Activated naive CD4-positive, alpha-beta T cell treated with anti-CD3 and anti-CD28 coated beads, Interleukin-2, amount 50 U/mL, for 16 hours (primary cell): ENCODE data around the gene ARL14EPL.

Experiments
- DNase-seq: peaks from one replicate; pipeline ENCODE4 v3.0.0-alpha.2; 2020

Gene ARL14EPL

GRCh38 chr5:116032094-116032517 lies at the start of gene ARL14EPL:
Gene ARL14EPL, plus strand, starts transcription at chr5:116032472. Its CDS starts 18,994 bp downstream, at chr5:116051466.
- DNase-seq: no peak

- no peak for DNase-seq
These were observed 48.8 kb upstream of the ARL14EPL start for GRCh38 chr5:115983519-115983918.

GRCh38 chr5:115985802-115986757 lies 46.2 kb upstream of the ARL14EPL start:
- no peak for DNase-seq

- no peak for DNase-seq
These were observed 44.3 kb upstream of the ARL14EPL start for GRCh38 chr5:115988002-115988401.

- no peak for DNase-seq
These were observed 39.4 kb upstream of the ARL14EPL start for GRCh38 chr5:115992848-115993350.

GRCh38 chr5:115995351-115995750 lies 36.9 kb upstream of the ARL14EPL start:
- DNase-seq: no peak

- no peak for DNase-seq
These were observed 30.0 kb upstream of the ARL14EPL start for GRCh38 chr5:116002116-116002906.

GRCh38 chr5:116004248-116004647 lies 28.0 kb upstream of the ARL14EPL start:
- DNase-seq: no peak

- DNase-seq: no peak
These were observed 22.5 kb upstream of the ARL14EPL start for GRCh38 chr5:116009806-116010205.

- DNase-seq: no peak
These were observed 21.2 kb upstream of the ARL14EPL start for GRCh38 chr5:116011046-116011445.

- DNase-seq: no peak
These were observed 19.0 kb upstream of the ARL14EPL start for GRCh38 chr5:116013207-116013785.

- no peak for DNase-seq
These were observed 18.3 kb upstream of the ARL14EPL start for GRCh38 chr5:116013936-116014335.

- no peak for DNase-seq
These were observed 8.7 kb upstream of the ARL14EPL start for GRCh38 chr5:116023619-116024018.

- DNase-seq: no peak
These were observed 6.4 kb upstream of the ARL14EPL start for GRCh38 chr5:116025866-116026265.

GRCh38 chr5:116032991-116033390 lies 719 bp downstream of the ARL14EPL start:
- no peak for DNase-seq

- no peak for DNase-seq
These were observed 2.9 kb downstream of the ARL14EPL start for GRCh38 chr5:116035123-116035522.

- no peak for DNase-seq
These were observed 5.1 kb downstream of the ARL14EPL start for GRCh38 chr5:116037236-116037822.

- no peak for DNase-seq
These were observed 6.5 kb downstream of the ARL14EPL start for GRCh38 chr5:116038817-116039216.

- no peak for DNase-seq
These were observed 10.1 kb downstream of the ARL14EPL start for GRCh38 chr5:116042375-116042774.

GRCh38 chr5:116044073-116044472 lies 11.8 kb downstream of the ARL14EPL start:
- no peak for DNase-seq

GRCh38 chr5:116045821-116046220 lies 13.5 kb downstream of the ARL14EPL start:
- DNase-seq: no peak

GRCh38 chr5:116046261-116046660 lies 14.0 kb downstream of the ARL14EPL start:
- no peak for DNase-seq

GRCh38 chr5:116046823-116047222 lies 14.6 kb downstream of the ARL14EPL start:
- DNase-seq: no peak
